Smooth muscle cell (in vitro differentiated cells): ENCODE measurements around the gene CD55. TPM values are rescaled to one million over a fixed set of nuclear protein-coding genes. Genes with fewer than 3 reads are reported as not detected.

Source experiments
- DNase-seq: peaks from one replicate; lab custom pipeline; 2025; ENCODE audit not compliant: unreplicated experiment; lab: John Stamatoyannopoulos, UW
- H2AFZ ChIP-seq: fragments of 200-600 bp; sonication (generic); 2 replicates; pipeline ENCODE4 v1.6.0; 2016; ENCODE audit warnings: antibody characterized with exemption, low read depth, mild to moderate bottlenecking
- H3F3A ChIP-seq: fragments of 200-600 bp; sonication (generic); 2 replicates; pipeline ENCODE4 v1.6.0; 2017; ENCODE audit warnings: antibody characterized with exemption, low read depth
- H3K27ac ChIP-seq: fragments of 200-600 bp; sonication (generic); 2 replicates; pipeline ENCODE4 v1.5.1; 2016; ENCODE audit warnings: low read depth, mild to moderate bottlenecking
- H3K27me3 ChIP-seq: fragments of 200-600 bp; sonication (generic); 2 replicates; pipeline ENCODE4 v1.6.1; 2016; ENCODE audit warnings: low read depth, mild to moderate bottlenecking
- H3K36me3 ChIP-seq: fragments of 200-600 bp; sonication (generic); 2 replicates; pipeline ENCODE4 v1.5.1; 2016; ENCODE audit warnings: low read depth
- H3K4me1 ChIP-seq: fragments of 200-600 bp; sonication (generic); 2 replicates; pipeline ENCODE4 v1.5.1; 2016; ENCODE audit warnings: low read depth
- H3K4me2 ChIP-seq: fragments of 200-600 bp; sonication (generic); 2 replicates; pipeline ENCODE4 v1.6.0; 2016; ENCODE audit warnings: mild to moderate bottlenecking
- H3K4me3 ChIP-seq: fragments of 200-600 bp; sonication (generic); 2 replicates; pipeline ENCODE4 v1.5.1; 2016; ENCODE audit warnings: mild to moderate bottlenecking
- H3K79me2 ChIP-seq: fragments of 200-600 bp; sonication (generic); 2 replicates; pipeline ENCODE4 v1.6.0; 2016; ENCODE audit warnings: low read depth, mild to moderate bottlenecking
- H3K9ac ChIP-seq: fragments of 200-600 bp; sonication (generic); 2 replicates; pipeline ENCODE4 v1.6.0; 2016; ENCODE audit warnings: low read depth
- H3K9me3 ChIP-seq: fragments of 200-600 bp; sonication (generic); replicated peaks from 2 replicates; pipeline ENCODE4 v1.5.1; 2016; ENCODE audit warnings: low read depth
- H4K20me1 ChIP-seq: fragments of 200-600 bp; sonication (generic); 2 replicates; pipeline ENCODE4 v1.6.0; 2016; ENCODE audit warnings: low read depth
- CTCF ChIP-seq: fragments of 200-600 bp; sonication (generic); IDR thresholded peaks from 2 replicates; pipeline ENCODE4 v1.5.1; 2017; ENCODE audit warnings: borderline replicate concordance, mild to moderate bottlenecking, antibody characterized with exemption; ENCODE audit not compliant: insufficient read depth, poor library complexity, severe bottlenecking
- WGBS: methylation state at CpG from one replicate; pipeline ENCODE4 v1.1.7; 2016; ENCODE audit warnings: low lambda C conversion rate; 5-methylcytosine and 5-hydroxymethylcytosine counted together
- polyA plus RNA-seq: library from polyadenylated mRNA; unstranded; fragments of >200 nt; fragmentation: Nextera tagmentation; extraction: Ambion mirVana; gene quantifications from 2 replicates; pipeline ENCODE4 v1.2.1, GENCODE V29; 2016
- total RNA-seq: library from RNA; depleted of rRNA; stranded (reverse); fragments of >200 nt; gene quantifications from 2 replicates; pipeline ENCODE4 v1.2.3, GENCODE V29; 2014

Gene CD55
- total and polyA plus RNA-seq, 2 experiments from 2014 or later: 23.9 to 46.5 TPM

DNA sequence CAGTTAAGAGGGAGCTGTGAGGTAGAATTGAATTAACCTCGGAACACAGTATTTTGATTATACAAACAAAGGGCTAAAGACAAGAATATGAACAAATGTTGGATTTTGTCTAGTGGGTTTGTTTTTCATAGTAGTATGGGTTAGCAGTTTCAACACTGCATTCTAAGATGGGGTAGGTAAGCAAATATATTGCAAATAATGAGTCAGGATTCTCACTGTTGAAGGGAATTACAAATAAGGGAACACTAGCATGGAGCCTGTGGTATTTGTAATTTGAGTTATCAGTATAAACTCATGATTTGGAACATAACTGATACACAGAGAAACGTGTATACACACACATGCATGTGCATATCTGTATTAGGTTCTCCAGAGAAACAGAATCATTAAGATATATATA, 44.5 kb downstream of the CD55 start:
- Histone ChIP-seq H4K20me1 (no peaks in the 10 kb centered on the region), H3K27ac (no peak overlapping the region), H3K36me3 (no peaks in the 10 kb centered on the region), H3K4me3 (no peak overlapping the region), H2AFZ (no peak overlapping the region), H3K9me3 (no peaks in the 10 kb centered on the region), H3K4me2 (no peak overlapping the region), H3K27me3 (no peaks in the 10 kb centered on the region), H3K4me1 (no peaks in the 10 kb centered on the region), H3K9ac (no peak overlapping the region), H3F3A (no peaks in the 10 kb centered on the region), H3K79me2 (no peaks in the 10 kb centered on the region)
- no peak for TF ChIP-seq CTCF
- WGBS: 88% methylated on average over 2 of the region's 2 CpGs
- no peak for DNase-seq

- Histone ChIP-seq H4K20me1 (no peaks in the 10 kb centered on the region), H3K4me1 (no peaks in the 10 kb centered on the region), H3K27ac (no peak overlapping the region), H3K4me2 (no peak overlapping the region), H3K36me3 (no peaks in the 10 kb centered on the region), H2AFZ (no peak overlapping the region), H3K9ac (no peak overlapping the region), H3F3A (no peaks in the 10 kb centered on the region), H3K27me3 (no peaks in the 10 kb centered on the region), H3K79me2 (no peaks in the 10 kb centered on the region), H3K9me3 (no peaks in the 10 kb centered on the region), H3K4me3 (no peak overlapping the region)
- no peak for DNase-seq
- no peak for TF ChIP-seq CTCF
Measured at GRCh38 chr1:207388721-207389120, 67.2 kb downstream of the CD55 start.

DNA sequence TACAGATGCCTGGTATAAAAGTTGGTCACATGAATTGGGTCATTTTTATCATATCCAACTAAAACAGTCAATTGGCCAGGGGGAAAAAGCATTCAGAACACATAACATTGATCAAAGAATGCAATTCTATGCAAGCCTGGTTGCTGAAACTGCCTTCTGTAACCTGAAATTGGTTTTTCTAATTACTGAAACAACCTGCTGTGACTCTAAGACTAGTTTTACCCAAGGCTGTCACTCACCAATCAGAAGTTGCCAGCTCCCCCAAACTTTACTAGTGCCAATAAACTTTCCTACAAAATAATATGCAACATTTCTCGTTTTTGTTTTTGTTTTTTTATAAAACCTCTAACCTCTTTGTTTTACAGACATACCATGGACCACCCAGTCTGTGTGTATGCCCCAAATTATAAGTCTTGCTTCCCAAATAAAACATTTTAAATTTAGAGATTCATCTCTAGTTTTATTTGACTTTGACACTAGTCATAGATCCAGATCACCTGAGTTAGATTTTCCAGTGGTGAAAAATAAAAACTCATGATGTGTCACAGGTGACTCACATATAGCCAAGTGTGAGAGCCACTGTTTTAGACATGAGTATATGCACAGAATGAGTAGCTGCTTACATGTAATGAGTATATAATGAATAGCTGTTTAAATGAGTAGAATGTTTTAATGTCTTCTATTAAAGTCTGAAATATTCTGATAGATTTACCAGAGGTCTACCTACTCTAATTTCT, 68.4 kb downstream of the CD55 start:
- H3K9me3 ChIP-seq: no peaks in the 10 kb centered on the region
- no peak overlapping the region for H3K4me2 ChIP-seq
- H3K27me3 ChIP-seq: no peaks in the 10 kb centered on the region
- H3K36me3 ChIP-seq: no peaks in the 10 kb centered on the region
- no peak overlapping the region for H2AFZ ChIP-seq
- DNase-seq: no peak
- no peaks in the 10 kb centered on the region for H3K4me1 ChIP-seq
- 47% methylated on average over 1 of the region's 1 CpG for WGBS
- H3K27ac ChIP-seq: peak overlapping the region; percentile 53
- H3K4me3 ChIP-seq: no peak overlapping the region
- no peaks in the 10 kb centered on the region for H3K79me2 ChIP-seq
- H3F3A ChIP-seq: no peaks in the 10 kb centered on the region
- H4K20me1 ChIP-seq: no peaks in the 10 kb centered on the region
- no peak for TF ChIP-seq CTCF
- no peak overlapping the region for H3K9ac ChIP-seq

- Histone ChIP-seq H3K4me1 (no peaks in the 10 kb centered on the region), H3K27me3 (no peaks in the 10 kb centered on the region), H3K9ac (peak overlapping the region; percentile 9), H4K20me1 (no peaks in the 10 kb centered on the region), H2AFZ (no peak overlapping the region), H3K4me2 (peak overlapping the region; percentile 64), H3K79me2 (no peaks in the 10 kb centered on the region), H3K36me3 (no peaks in the 10 kb centered on the region), H3F3A (no peaks in the 10 kb centered on the region), H3K9me3 (no peaks in the 10 kb centered on the region), H3K27ac (peak overlapping the region; percentile 73), H3K4me3 (no peak overlapping the region)
- no peak for DNase-seq
- 19% methylated on average over 4 of the region's 4 CpGs for WGBS
- TF ChIP-seq CTCF: no peak
Measured at GRCh38 chr1:207393610-207394009, 72.1 kb downstream of the CD55 start.
